C4-2B (cell line): Measurements from ENCODE around the gene TGFBR3.

Source experiments
- ZFX ChIP-seq: fragments of 450-650 bp; IDR thresholded peaks from 2 replicates; pipeline ENCODE4 v1.6.1; 2017
- TF ChIP-seq, protein P1 (sequence below): fragments of 450-650 bp; conservative IDR thresholded peaks from 2 replicates; pipeline ENCODE4 v1.5.1; 2017; ENCODE audit warnings: mild to moderate bottlenecking

DNA sequence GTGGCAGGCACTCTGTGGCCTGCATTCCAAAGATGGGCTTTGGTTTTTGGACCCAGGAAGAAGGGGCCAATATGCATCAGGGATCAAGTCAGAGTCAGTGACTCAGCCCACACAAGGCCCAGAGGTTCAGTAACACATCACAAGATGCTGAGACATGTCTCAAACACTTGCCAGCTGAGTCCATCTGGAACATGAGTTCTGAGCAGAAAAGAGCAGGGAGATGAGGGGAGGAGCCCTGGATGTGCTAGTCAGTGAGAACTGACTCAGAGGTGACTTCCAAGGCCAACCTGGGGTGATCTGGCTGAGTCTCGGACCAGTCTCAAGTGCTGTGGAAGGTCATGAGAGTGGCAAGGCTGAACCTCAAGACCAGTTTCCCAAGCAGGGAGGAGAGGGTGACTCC is 235.2 kb downstream of the TGFBR3 start:
- TF ChIP-seq, protein P1, sequence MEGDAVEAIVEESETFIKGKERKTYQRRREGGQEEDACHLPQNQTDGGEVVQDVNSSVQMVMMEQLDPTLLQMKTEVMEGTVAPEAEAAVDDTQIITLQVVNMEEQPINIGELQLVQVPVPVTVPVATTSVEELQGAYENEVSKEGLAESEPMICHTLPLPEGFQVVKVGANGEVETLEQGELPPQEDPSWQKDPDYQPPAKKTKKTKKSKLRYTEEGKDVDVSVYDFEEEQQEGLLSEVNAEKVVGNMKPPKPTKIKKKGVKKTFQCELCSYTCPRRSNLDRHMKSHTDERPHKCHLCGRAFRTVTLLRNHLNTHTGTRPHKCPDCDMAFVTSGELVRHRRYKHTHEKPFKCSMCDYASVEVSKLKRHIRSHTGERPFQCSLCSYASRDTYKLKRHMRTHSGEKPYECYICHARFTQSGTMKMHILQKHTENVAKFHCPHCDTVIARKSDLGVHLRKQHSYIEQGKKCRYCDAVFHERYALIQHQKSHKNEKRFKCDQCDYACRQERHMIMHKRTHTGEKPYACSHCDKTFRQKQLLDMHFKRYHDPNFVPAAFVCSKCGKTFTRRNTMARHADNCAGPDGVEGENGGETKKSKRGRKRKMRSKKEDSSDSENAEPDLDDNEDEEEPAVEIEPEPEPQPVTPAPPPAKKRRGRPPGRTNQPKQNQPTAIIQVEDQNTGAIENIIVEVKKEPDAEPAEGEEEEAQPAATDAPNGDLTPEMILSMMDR = no peak
- TF ChIP-seq ZFX = no peak
